Left lung (tissue), 10 donors: ENCODE results near the gene MTSS2. TPM values are rescaled to one million over a fixed set of nuclear protein-coding genes. Genes with fewer than 3 reads are reported as not detected.

Experiments
- ATAC-seq: fragments of 200-7000 bp; cut with Tn5 transposase; one replicate; pipeline ENCODE4 v1.9.1; 2020; ENCODE audit warnings: moderate library complexity
- DNase-seq, 4 donors: peaks; one replicate each; pipeline ENCODE4 v3.0.0-alpha.2; 2013 to 2020
- H3K27ac ChIP-seq, 2 donors: fragments of 200-600 bp; sonication (generic) in 1 of 2; one replicate each; pipeline versions ENCODE4 v1.5.0 to v1.8.0; 2020 to 2021
- H3K27me3 ChIP-seq, 2 donors: fragments of 200-600 bp; sonication (generic) in 1 of 2; one replicate each; pipeline versions ENCODE4 v1.5.0 to v1.8.0; 2020 to 2021
- H3K36me3 ChIP-seq, 2 donors: fragments of 200-600 bp; sonication (generic) in 1 of 2; one replicate each; pipeline versions ENCODE4 v1.5.0 to v1.8.0; 2020 to 2021
- H3K4me1 ChIP-seq, 2 donors: fragments of 200-600 bp; one replicate each; pipeline ENCODE4 v1.8.0; 2021
- H3K4me3 ChIP-seq, 2 donors: fragments of 200-600 bp; sonication (generic) in 1 of 2; one replicate each; pipeline versions ENCODE4 v1.5.0 to v1.8.0; 2020 to 2021; ENCODE audit warnings: mild to moderate bottlenecking in 1 of 2
- H3K9me3 ChIP-seq, 2 donors: fragments of 200-600 bp; sonication (generic) in 1 of 2; one replicate each; pipeline versions ENCODE4 v1.5.0 to v1.8.0; 2020 to 2021
- CTCF ChIP-seq, 2 donors: fragments of 200-600 bp; sonication (generic) in 1 of 2; IDR thresholded peaks; one replicate each; pipeline versions ENCODE4 v1.5.0 to v1.8.0; 2021; ENCODE audit warnings: antibody characterized with exemption in 2 of 2
- intact Hi-C, 2 donors: fragments of 100-400 bp; cut with DNase I; formaldehyde crosslinking; loops; one replicate each; pipeline versions ENCODE4 v1.11.2 to v1.14.2; 2022
- polyA plus RNA-seq, 6 donors: library from polyadenylated mRNA; unstranded; fragments of 120-200 nt; gene quantifications; one replicate each; pipeline ENCODE4 v1.2.1, GENCODE V29; 2013; ENCODE audit not compliant: insufficient read length in 6 of 6
- total RNA-seq, 2 donors: library from RNA; stranded (reverse); fragmentation: NEBNext Ultra II Directional; extraction: Animal tissue kit (Norgen Biotek cat#: 25700); gene quantifications; one replicate each; pipeline ENCODE4 v1.2.1, GENCODE V29; 2021
- donor health status: DM: no; HTN: yes; CAD: no.
- donor health status: DM: no; HTN: no; CAD: no.

Gene MTSS2
- total and polyA plus RNA-seq, 8 donors, result 58.1 to 106 (median 98.6) TPM

DNA sequence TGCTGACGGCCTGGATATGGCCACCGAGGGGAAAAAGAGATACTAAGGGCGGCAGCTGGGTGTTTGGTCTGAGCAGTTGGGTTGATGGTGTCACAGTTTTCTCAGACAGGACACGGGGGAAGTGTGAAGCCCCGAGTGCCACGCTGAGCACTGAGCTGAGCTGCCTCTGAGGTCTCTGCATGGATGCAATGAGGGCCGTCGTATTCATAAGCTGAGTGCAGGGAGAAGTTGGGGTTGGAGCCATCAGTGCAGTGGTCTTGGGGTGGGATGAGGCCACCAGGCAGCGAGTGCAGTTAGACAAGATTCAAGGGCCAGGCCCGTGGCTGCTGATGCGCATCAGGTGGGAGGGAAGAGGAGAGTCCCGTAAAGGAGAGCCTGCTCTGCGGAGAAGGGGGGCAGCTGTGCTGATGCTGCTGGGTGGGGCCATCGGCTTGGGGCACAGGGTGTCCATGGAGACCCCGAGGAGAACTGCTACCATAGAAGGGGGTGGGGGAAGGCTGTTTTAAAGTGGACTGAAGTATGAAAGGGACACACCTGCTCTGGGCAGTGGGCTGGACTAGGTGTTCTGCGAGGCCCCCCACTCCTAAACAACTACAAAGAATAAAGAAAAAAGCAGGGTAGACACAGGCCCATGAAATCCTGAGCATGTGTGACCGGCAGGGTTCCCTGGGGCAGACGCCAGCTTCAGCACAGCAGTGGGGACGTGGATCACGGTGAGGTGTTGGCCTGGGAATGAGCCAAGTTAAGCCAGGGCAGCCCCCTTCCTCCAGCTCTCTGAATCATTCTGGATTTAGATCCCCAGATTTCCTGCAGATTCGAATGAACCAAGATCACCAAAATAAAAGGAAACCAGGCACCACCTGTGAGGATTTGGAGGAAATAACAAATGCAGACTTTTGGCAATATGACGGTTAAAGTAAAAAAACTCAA lies 19.8 kb downstream of the MTSS2 start:
- ATAC-seq (no peak), DNase-seq (peak in 2 of 4 donors; percentile 10 to 40)
- Histone ChIP-seq H3K4me1 (no peaks in the 10 kb centered on the region), H3K27ac (no peak overlapping the region), H3K27me3 (no peaks in the 10 kb centered on the region), H3K36me3 (peaks cover 0 to 77% of the 10 kb centered on the region in 2 donors), H3K9me3 (no peaks in the 10 kb centered on the region), H3K4me3 (no peak overlapping the region)
- intact Hi-C loops, result no loop called here
- TF ChIP-seq CTCF (IDR thresholded peaks at IDR 0.05), result no peak

DNA sequence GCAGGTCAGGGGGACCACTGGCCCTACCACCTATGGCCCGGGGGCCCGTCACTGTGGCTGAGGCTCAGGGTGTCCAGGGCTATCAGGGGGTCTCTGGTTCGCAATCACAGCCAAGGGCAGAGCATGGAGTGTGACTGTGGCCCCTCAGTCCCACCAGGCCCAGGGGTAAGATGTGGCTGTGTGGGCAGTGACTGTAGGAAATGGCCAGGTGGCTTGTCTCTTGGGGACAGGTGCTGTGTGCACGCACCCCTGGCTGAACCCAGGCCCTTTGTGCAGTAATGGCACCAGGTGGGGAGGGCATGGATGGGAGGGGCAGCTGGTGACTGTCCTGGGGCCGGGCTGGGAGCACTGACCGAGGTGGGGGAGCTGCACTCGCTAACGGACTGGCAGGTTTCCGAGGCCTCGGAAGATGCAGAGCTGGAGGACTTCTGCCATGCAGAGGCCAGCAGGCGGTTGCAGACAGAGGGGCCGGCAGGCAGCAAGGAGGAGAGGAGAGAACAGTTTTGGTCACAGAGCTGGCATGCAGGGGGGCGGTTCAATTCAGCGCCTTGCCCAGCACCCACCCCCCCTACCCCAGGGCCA lies 20.6 kb downstream of the MTSS2 start:
- intact Hi-C loops, result no loop called here
- Histone ChIP-seq H3K9me3 (no peaks in the 10 kb centered on the region), H3K4me1 (no peaks in the 10 kb centered on the region), H3K27me3 (no peaks in the 10 kb centered on the region), H3K27ac (no peak overlapping the region), H3K4me3 (no peak overlapping the region), H3K36me3 (peaks cover 0 to 68% of the 10 kb centered on the region in 2 donors)
- no peak for TF ChIP-seq CTCF (IDR thresholded peaks at IDR 0.05)
- DNase-seq, result peak in 1 of 4 donors; percentile 51
- ATAC-seq, result no peak

- no peaks in the 10 kb centered on the region for H3K4me1 ChIP-seq
- H3K27me3 ChIP-seq, result no peaks in the 10 kb centered on the region
- intact Hi-C loops, result no loop called here
- H3K9me3 ChIP-seq, result no peaks in the 10 kb centered on the region
- no peak overlapping the region for H3K27ac ChIP-seq
- peaks cover 0 to 62% of the 10 kb centered on the region in 2 donors for H3K36me3 ChIP-seq
- peak in 1 of 4 donors; percentile 67 for DNase-seq
- TF ChIP-seq CTCF (IDR thresholded peaks at IDR 0.05), result no peak
- H3K4me3 ChIP-seq, result no peak overlapping the region
- ATAC-seq, result no peak
Observed at GRCh38 chr16:70664325-70665112, 21.3 kb downstream of the MTSS2 start.

DNA sequence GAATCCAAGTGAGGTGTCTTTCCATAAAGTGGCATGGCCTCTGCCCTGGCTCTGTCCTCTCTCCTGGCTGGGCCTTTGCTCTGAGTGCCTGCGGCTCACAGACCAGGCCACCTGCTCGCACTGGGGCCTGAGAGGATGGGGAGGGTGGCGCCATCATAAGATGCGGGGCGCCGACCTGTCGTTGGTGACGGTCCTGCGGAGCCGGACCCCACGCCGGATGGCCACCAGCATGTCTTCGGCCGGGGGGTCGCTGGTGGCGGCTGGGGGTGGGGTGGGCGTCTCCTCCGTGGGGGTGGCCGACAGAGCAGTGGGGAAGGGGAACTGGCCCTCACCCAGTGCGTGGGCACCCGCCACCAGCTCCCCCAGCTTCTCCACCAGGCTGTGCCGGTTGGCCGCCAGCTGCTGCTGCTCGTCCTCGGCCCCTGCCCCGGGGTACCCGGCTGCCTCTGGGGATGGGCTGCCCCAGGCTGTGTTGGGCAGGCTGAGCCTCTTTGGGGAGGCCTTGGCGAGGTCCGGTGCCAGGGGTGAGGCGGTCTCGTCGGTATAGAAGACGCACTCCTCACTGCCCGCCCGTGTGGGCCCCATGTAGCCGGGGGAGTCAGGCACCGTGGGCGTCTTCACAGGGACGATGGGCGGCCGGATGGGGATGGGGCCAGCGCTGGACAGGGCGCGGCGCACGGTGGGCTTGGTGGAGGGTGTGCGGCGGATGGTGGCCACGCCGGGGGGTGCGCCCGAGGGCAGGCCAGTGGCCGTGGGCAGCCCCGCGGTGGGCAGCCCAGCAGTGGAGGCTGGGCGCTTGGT lies 22.1 kb downstream of the MTSS2 start:
- Histone ChIP-seq H3K4me3 (no peak overlapping the region), H3K36me3 (peaks cover 0 to 54% of the 10 kb centered on the region in 2 donors), H3K4me1 (no peaks in the 10 kb centered on the region), H3K27me3 (no peaks in the 10 kb centered on the region), H3K27ac (no peak overlapping the region), H3K9me3 (no peaks in the 10 kb centered on the region)
- intact Hi-C loops, result no loop called here
- ATAC-seq (no peak), DNase-seq (no peak)
- no peak for TF ChIP-seq CTCF (IDR thresholded peaks at IDR 0.05)
